Peyer's patch (tissue), 4 donors: Measurements from ENCODE around the gene ZNF311.

Experiments
- CTCF ChIP-seq, 6 experiments: fragments of 450-650 bp in 4 of 6; fragments of 200-600 bp in 2 of 6; sonication (generic) in 1 of 6; IDR thresholded peaks; one replicate each; pipeline ENCODE4 v1.5.1; 2017 to 2019; ENCODE audit warnings: antibody characterized with exemption in 6 of 6, mild to moderate bottlenecking in 3 of 6, moderate library complexity in 1 of 6
- POLR2A ChIP-seq, 2 donors: fragments of 450-650 bp; IDR thresholded peaks; one replicate each; pipeline ENCODE4 v1.5.1; 2017; ENCODE audit warnings: antibody characterized with exemption in 2 of 2, mild to moderate bottlenecking in 2 of 2, moderate library complexity in 2 of 2

- no peak for TF ChIP-seq POLR2A (IDR thresholded peaks at IDR 0.05)
- TF ChIP-seq CTCF (IDR thresholded peaks at IDR 0.05), result no peak
Measured at GRCh38 chr6:29011276-29011734, 6.2 kb upstream of the ZNF311 start.
